ENCODE measurements around the gene WBP1L. TPM values are rescaled to one million over a fixed set of nuclear protein-coding genes. Genes with fewer than 3 reads are reported as not detected.

Gene WBP1L
- total RNA-seq, 2 donors from 2014 or later: 136 to 168 TPM

- Histone ChIP-seq H3K27ac (no peak overlapping the region), H3K9me3 (no peaks in the 10 kb centered on the region), H3K4me3 (no peak overlapping the region), H3K4me1 (replicated peaks) (no peaks in the 10 kb centered on the region), H3K27me3 (replicated peaks; ENCODE audit: insufficient read depth) (no peaks in the 10 kb centered on the region), H3K36me3 (no peaks in the 10 kb centered on the region)
- 81% methylated on average over 2 of the region's 2 CpGs for WGBS
- intact Hi-C loops (cut with DNase I): no loop called here
- DNase-seq (ENCODE audit: low spot score): no peak
- TF ChIP-seq POLR2A (IDR thresholded peaks at IDR 0.05) (no peak), POLR2AphosphoS5 (IDR thresholded peaks at IDR 0.05) (no peak), CTCF (IDR thresholded peaks at IDR 0.05) (no peak)
Measured at GRCh38 chr10:102859911-102860310, 116.2 kb downstream of the WBP1L start.

DNA sequence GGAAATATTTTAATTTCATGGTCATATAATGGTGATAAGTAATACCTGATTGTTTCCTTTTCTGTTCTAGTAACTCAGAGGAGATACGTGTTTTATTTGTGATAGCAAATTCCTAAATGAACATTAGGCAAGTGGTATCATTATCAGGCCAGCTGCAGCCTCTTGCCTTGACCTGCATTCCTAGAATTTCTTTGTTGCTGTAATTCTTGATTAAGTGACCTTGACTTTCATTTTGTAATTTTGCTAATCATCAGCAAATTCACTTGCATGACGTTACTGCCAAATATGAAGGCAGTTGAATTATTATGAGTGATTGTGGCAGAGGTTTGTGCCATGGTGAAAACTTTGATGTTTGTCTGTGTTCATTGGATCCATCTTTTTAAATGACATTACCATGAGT, 119.9 kb downstream of the WBP1L start:
- WGBS: 75% methylated on average over 2 of the region's 2 CpGs
- no peaks in the 10 kb centered on the region for H3K4me1 ChIP-seq (replicated peaks)
- H3K27me3 ChIP-seq (replicated peaks; ENCODE audit: insufficient read depth): no peaks in the 10 kb centered on the region
- no peaks in the 10 kb centered on the region for H3K36me3 ChIP-seq
- DNase-seq (ENCODE audit: low spot score): no peak
- no peak for TF ChIP-seq CTCF (IDR thresholded peaks at IDR 0.05)
- no peak for TF ChIP-seq POLR2AphosphoS5 (IDR thresholded peaks at IDR 0.05)
- TF ChIP-seq POLR2A (IDR thresholded peaks at IDR 0.05): no peak
- no peak overlapping the region for H3K27ac ChIP-seq
- no peak overlapping the region for H3K4me3 ChIP-seq
- intact Hi-C loops (cut with DNase I): no loop called here
- H3K9me3 ChIP-seq: no peaks in the 10 kb centered on the region

DNA sequence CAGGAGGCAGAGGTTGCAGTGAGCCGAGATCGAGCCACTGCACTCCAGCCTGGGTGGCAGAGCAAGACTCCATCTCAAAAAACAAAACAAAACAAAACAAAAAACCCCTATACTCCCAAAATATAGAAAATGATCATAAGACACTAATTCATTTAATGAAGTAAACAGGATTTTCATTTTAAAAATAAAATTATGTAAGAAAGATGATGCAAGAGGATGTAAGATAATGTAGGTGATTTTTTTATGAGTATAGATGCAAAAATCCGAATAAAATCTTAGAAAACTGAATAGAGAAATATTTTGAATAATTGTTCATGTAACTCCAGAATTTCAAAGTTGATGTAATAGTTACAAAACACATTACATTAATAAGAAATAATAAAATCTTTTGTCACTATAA, 121.9 kb downstream of the WBP1L start:
- WGBS: 90% methylated on average over 3 of the region's 3 CpGs
- H3K27me3 ChIP-seq (replicated peaks; ENCODE audit: insufficient read depth): no peaks in the 10 kb centered on the region
- intact Hi-C loops (cut with DNase I): no loop called here
- no peaks in the 10 kb centered on the region for H3K9me3 ChIP-seq
- TF ChIP-seq POLR2AphosphoS5 (IDR thresholded peaks at IDR 0.05): no peak
- no peak for TF ChIP-seq POLR2A (IDR thresholded peaks at IDR 0.05)
- TF ChIP-seq CTCF (IDR thresholded peaks at IDR 0.05): no peak
- no peaks in the 10 kb centered on the region for H3K36me3 ChIP-seq
- H3K27ac ChIP-seq: no peak overlapping the region
- DNase-seq (ENCODE audit: low spot score): no peak
- H3K4me3 ChIP-seq: no peak overlapping the region
- no peaks in the 10 kb centered on the region for H3K4me1 ChIP-seq (replicated peaks)

Small RNAs within 50 kb of the gene (small RNA-seq; reads per million reads assigned to genes)
- gene RNU6-1231P: 0 reads per million in 2 donors

Other genes starting within 250 kb of the WBP1L start
- 10 to 100 TPM; 75.6 to 95.9 TPM for gene ACTR1A, start 241.2 kb upstream of the WBP1L start, total RNA-seq
- gene SUFU, start 240.0 kb upstream of the WBP1L start, total RNA-seq: 10 to 100 TPM; 17.4 to 20.4 TPM
- 100 to 1,000 TPM; 148 to 222 TPM for gene TRIM8, start 99.5 kb upstream of the WBP1L start, total RNA-seq
- 1 to 10 TPM; 8.0 to 8.5 TPM for gene ARL3, start 29.6 kb upstream of the WBP1L start, total RNA-seq
- gene SFXN2, start 29.3 kb upstream of the WBP1L start, total RNA-seq: 10 to 100 TPM; 16.4 to 26.6 TPM
- 10 to 100 TPM in 1 of 2 donors, not detected in 1; 12.8 TPM for gene CYP17A1, start 93.5 kb downstream of the WBP1L start, total RNA-seq
- gene BORCS7, start 110.3 kb downstream of the WBP1L start, total RNA-seq: 10 to 100 TPM; 39.0 to 49.4 TPM
- gene AS3MT, start 125.5 kb downstream of the WBP1L start, total RNA-seq: 10 to 100 TPM in 1 of 2 donors, 1 to 10 TPM in 1; 8.4 to 17.4 TPM
- gene CNNM2, start 174.3 kb downstream of the WBP1L start, total RNA-seq: 10 to 100 TPM; 13.4 to 18.9 TPM